SK-N-SH (cell line): ENCODE results near the gene IL1RAP. TPM values are rescaled to one million over a fixed set of nuclear protein-coding genes. Genes with fewer than 3 reads are reported as not detected.

Experiments
- CTCF ChIA-PET: fragments of 300-600, 350-600 bp; formaldehyde crosslinking; extraction: SDS; loops from one replicate; lab custom pipeline; 2021; lab: Yijun Ruan, JAX
- POLR2A ChIA-PET: fragments of 350-600 bp; sonication (Branson Sonifier 250); formaldehyde crosslinking; extraction: SDS; loops from one replicate; lab custom pipeline; 2020; ENCODE audit warnings: antibody characterized with exemption, inconsistent platforms; lab: Yijun Ruan, JAX
- DNase-seq: peaks from one replicate; pipeline ENCODE4 v3.0.0; 2012
- H2AFZ ChIP-seq: fragments of 200-600 bp; sonication (generic); 2 replicates; pipeline ENCODE4 v1.8.1; 2016; ENCODE audit warnings: antibody characterized with exemption, mild to moderate bottlenecking, low read depth
- H3F3A ChIP-seq: fragments of 200-600 bp; sonication (generic); replicated peaks from 2 replicates; pipeline ENCODE3; 2016; ENCODE audit warnings: antibody characterized with exemption, mild to moderate bottlenecking; ENCODE audit not compliant: insufficient read depth
- H3K27ac ChIP-seq, 2 experiments: fragments of 200-500 bp in 1 of 2; fragments of 200-600 bp in 1 of 2; sonication (Bioruptor generic) in 1 of 2; sonication (generic), shearing (Covaris generic) in 1 of 2; 2 replicates each; pipeline versions ENCODE4 v1.5.1 to v1.6.1; 2014 to 2016; ENCODE audit warnings: low read depth in 2 of 2, inconsistent platforms in 1 of 2, low read length in 1 of 2, mild to moderate bottlenecking in 1 of 2, mixed read lengths in 1 of 2
- H3K27me3 ChIP-seq: fragments of 200-600 bp; sonication (generic), shearing (Covaris generic); 2 replicates; pipeline ENCODE4 v1.6.1; 2016; ENCODE audit warnings: mixed run types; ENCODE audit not compliant: insufficient read depth
- H3K36me3 ChIP-seq, 2 experiments: fragments of 200-500 bp in 1 of 2; fragments of 200-600 bp in 1 of 2; sonication (Bioruptor generic) in 1 of 2; sonication (generic) in 1 of 2; replicated peaks in 1 of 2; 2 replicates each; pipeline versions ENCODE3 to v1.5.1; 2014 to 2016; ENCODE audit warnings: low read length in 1 of 2, mild to moderate bottlenecking in 1 of 2; ENCODE audit not compliant: insufficient read depth in 2 of 2, control insufficient read depth in 1 of 2
- H3K4me1 ChIP-seq, 2 experiments: fragments of 200-500 bp in 1 of 2; fragments of 200-600 bp in 1 of 2; sonication (Bioruptor generic) in 1 of 2; sonication (generic), shearing (Covaris generic) in 1 of 2; 2 replicates each; pipeline versions ENCODE4 v1.5.1 to v1.6.1; 2014 to 2016; ENCODE audit warnings: low read depth in 1 of 2, low read length in 1 of 2, mixed run types in 1 of 2; ENCODE audit not compliant: insufficient read depth in 2 of 2, control insufficient read depth in 1 of 2
- H3K4me2 ChIP-seq: fragments of 200-600 bp; sonication (generic), shearing (Covaris generic); 2 replicates; pipeline ENCODE4 v1.6.1; 2017; ENCODE audit warnings: mixed run types
- H3K4me3 ChIP-seq, 2 experiments: fragments of 200-500 bp in 1 of 2; fragments of 200-600 bp in 1 of 2; sonication (Bioruptor generic) in 1 of 2; sonication (generic), shearing (Covaris generic) in 1 of 2; 2 replicates each; pipeline versions ENCODE4 v1.5.1 to v1.8.1; 2014 to 2016; ENCODE audit warnings: low read depth in 2 of 2, inconsistent platforms in 1 of 2, low read length in 1 of 2, mild to moderate bottlenecking in 1 of 2, mixed read lengths in 1 of 2, moderate library complexity in 1 of 2
- H3K79me2 ChIP-seq: fragments of 200-600 bp; sonication (generic); 2 replicates; pipeline ENCODE4 v1.8.1; 2017; ENCODE audit warnings: mild to moderate bottlenecking; ENCODE audit not compliant: insufficient read depth
- H3K9ac ChIP-seq: fragments of 200-600 bp; sonication (generic); 2 replicates; pipeline ENCODE4 v1.6.1; 2017; ENCODE audit warnings: mixed run types
- H3K9me2 ChIP-seq: fragments of 200-600 bp; sonication (generic); 2 replicates; pipeline ENCODE4 v1.6.1; 2017; ENCODE audit warnings: mixed run types
- H3K9me3 ChIP-seq: fragments of 200-600 bp; sonication (generic); 2 replicates; pipeline ENCODE4 v1.6.1; 2017; ENCODE audit warnings: mixed run types, mild to moderate bottlenecking, moderate library complexity
- H4K20me1 ChIP-seq: fragments of 200-600 bp; sonication (generic); 2 replicates; pipeline ENCODE4 v1.6.1; 2017; ENCODE audit warnings: mild to moderate bottlenecking, mixed run types; ENCODE audit not compliant: insufficient read depth
- CHD2 ChIP-seq: fragments of 150-350 bp; IDR thresholded peaks from 2 replicates; pipeline ENCODE4 v1.6.1; 2018; ENCODE audit warnings: low read length; ENCODE audit not compliant: partially characterized antibody
- EP300 ChIP-seq, 2 experiments: IDR thresholded peaks; 2 replicates each; pipeline versions ENCODE4 v1.4.0 to v1.6.1; 2012; ENCODE audit warnings: borderline replicate concordance in 1 of 2, low read depth in 1 of 2, low read length in 1 of 2
- FOSL2 ChIP-seq: IDR thresholded peaks from 2 replicates; pipeline ENCODE4 v1.4.0; 2012; ENCODE audit warnings: low read depth, mild to moderate bottlenecking, moderate library complexity, borderline replicate concordance
- FOXM1 ChIP-seq: IDR thresholded peaks from 2 replicates; pipeline ENCODE4 v1.4.0; 2012; ENCODE audit warnings: low read depth, mild to moderate bottlenecking
- GATA2 ChIP-seq: sonication (generic); formaldehyde crosslinking; IDR thresholded peaks from 2 replicates; pipeline ENCODE4 v1.5.0; 2020; ENCODE audit warnings: mild to moderate bottlenecking, missing genetic modification reagents
- JUND ChIP-seq: IDR thresholded peaks from 2 replicates; pipeline ENCODE4 v1.4.0; 2012
- NFIC ChIP-seq: IDR thresholded peaks from 2 replicates; pipeline ENCODE4 v1.4.0; 2012; ENCODE audit warnings: borderline replicate concordance
- POLR2AphosphoS5 ChIP-seq: IDR thresholded peaks from 2 replicates; pipeline ENCODE4 v1.6.1; 2012; ENCODE audit warnings: low read depth, low read length
- RFX5 ChIP-seq: IDR thresholded peaks from 2 replicates; pipeline ENCODE4 v1.6.1; 2012; ENCODE audit warnings: mild to moderate bottlenecking, improper control_type of control experiment, low read length
- RXRA ChIP-seq: IDR thresholded peaks from 2 replicates; pipeline ENCODE4 v1.4.0; 2012; ENCODE audit warnings: low read depth, mild to moderate bottlenecking, borderline replicate concordance
- SIN3A ChIP-seq: IDR thresholded peaks from 2 replicates; pipeline ENCODE4 v1.6.1; 2012; ENCODE audit warnings: low read depth, mild to moderate bottlenecking, low read length, moderate library complexity, borderline replicate concordance
- TAF1 ChIP-seq: IDR thresholded peaks from 2 replicates; pipeline ENCODE4 v1.6.1; 2012; ENCODE audit warnings: low read depth, mild to moderate bottlenecking, low read length, moderate library complexity, borderline replicate concordance
- TCF12 ChIP-seq: IDR thresholded peaks from 2 replicates; pipeline ENCODE4 v1.4.0; 2012
- TEAD4 ChIP-seq: IDR thresholded peaks from 2 replicates; pipeline ENCODE4 v1.4.0; 2012; ENCODE audit warnings: mild to moderate bottlenecking, borderline replicate concordance; ENCODE audit not compliant: insufficient read depth
- WGBS: methylation state at CpG from one replicate; pipeline ENCODE4 v1.1.6; 2017; ENCODE audit warnings: low lambda C conversion rate; 5-methylcytosine and 5-hydroxymethylcytosine counted together
- polyA plus RNA-seq, 3 experiments: library from polyadenylated mRNA; depleted of rRNA; stranded (reverse); fragments of >200 nt; gene quantifications; 2 replicates each; pipeline ENCODE4 v1.2.3, GENCODE V29; 2012
- TF ChIP-seq, protein P1 (sequence below): IDR thresholded peaks from 2 replicates; pipeline ENCODE4 v1.4.0; 2012; ENCODE audit warnings: low read depth, borderline replicate concordance
- TF ChIP-seq, protein P2 (sequence below): fragments of 150-350 bp; IDR thresholded peaks from 2 replicates; pipeline ENCODE4 v1.6.1; 2017; ENCODE audit warnings: antibody characterized with exemption, low read length, low read depth, borderline replicate concordance
- TF ChIP-seq, protein P3 (sequence below): IDR thresholded peaks from 2 replicates; pipeline ENCODE4; 2012
- TF ChIP-seq, protein P4 (sequence below): IDR thresholded peaks from 2 replicates; pipeline ENCODE4 v1.4.0; 2012; ENCODE audit warnings: low read depth, borderline replicate concordance
- TF ChIP-seq, protein P5 (sequence below): fragments of 150-350 bp; IDR thresholded peaks from 2 replicates; pipeline ENCODE4 v1.6.1; 2016; ENCODE audit warnings: mild to moderate bottlenecking, low read depth, low read length

The IL1RAP gene
- polyA plus RNA-seq, 1 of the 3 experiments (the other 2 are of a cell fraction): 7.6 TPM

DNA sequence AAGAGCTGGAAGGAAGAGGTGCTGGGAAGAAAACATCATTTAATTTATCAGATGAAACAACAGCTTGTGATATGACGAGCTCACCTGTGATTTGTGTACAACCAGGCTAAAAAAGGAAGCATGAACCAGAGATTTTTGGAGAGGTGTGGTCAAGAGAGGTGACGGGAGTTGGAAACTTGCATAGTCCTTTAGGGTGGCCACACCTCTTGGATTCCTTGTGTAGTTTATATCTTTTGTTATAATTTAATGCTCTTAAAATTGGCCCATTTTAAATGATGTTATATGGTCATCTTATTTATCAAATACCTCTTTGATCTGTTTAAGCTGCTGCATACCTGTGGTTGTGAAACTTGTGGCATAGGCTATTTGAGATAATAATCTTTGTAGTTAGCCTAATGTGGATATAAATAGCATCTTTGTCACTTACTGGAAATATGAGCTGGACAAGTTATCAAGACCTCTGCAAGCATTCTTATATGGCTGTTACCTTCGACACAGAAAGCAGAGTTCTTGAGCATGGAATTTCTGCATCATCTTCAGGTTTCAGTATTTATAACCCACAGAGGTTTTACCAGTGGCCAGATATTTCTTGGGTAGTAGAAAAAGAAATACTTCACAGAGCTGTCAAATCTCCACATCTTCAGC lies 49.1 kb downstream of the IL1RAP start:
- CTCF ChIA-PET: no interaction called here
- no peak for DNase-seq

DNA sequence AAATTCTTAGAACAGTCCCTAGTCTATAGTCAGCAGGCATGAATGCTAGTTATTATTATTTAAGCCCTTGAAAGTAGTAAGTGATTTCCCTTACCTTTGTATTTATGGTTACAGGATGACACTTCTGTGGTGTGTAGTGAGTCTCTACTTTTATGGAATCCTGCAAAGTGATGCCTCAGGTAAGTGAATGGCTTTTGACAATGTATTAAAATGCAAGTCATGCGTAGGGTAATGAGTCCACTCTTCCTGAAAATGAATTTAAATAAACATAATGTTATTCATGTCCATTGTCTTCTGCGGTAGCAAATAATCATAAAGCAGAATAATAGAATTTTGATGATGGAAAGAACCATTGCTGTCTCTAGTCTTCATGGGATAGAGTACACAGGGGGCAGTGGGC lies 50.3 kb downstream of the IL1RAP start:
- H3K4me3 ChIP-seq: no peak overlapping the region
- no peaks in the 10 kb centered on the region for H3K36me3 ChIP-seq
- no peak for DNase-seq
- H3K27ac ChIP-seq: no peak overlapping the region
- 0 out of 2 replicates have a peak, but pooled peaks cover 4% of the 10 kb centered on the region for H3K9me3 ChIP-seq
- POLR2A ChIA-PET: no interaction called here
- peaks cover 0 to 27% of the 10 kb centered on the region in 2 experiments; a peak in 1 of 4 replicates for H3K4me1 ChIP-seq
- H3K27me3 ChIP-seq: no peaks in the 10 kb centered on the region
- H2AFZ ChIP-seq: no peak overlapping the region
- H4K20me1 ChIP-seq: no peaks in the 10 kb centered on the region
- CTCF ChIA-PET: no interaction called here
- WGBS: 83% methylated on average over 2 of the region's 2 CpGs
- no peaks in the 10 kb centered on the region for H3K9me2 ChIP-seq
- no peak overlapping the region for H3K4me2 ChIP-seq
- H3K79me2 ChIP-seq: no peaks in the 10 kb centered on the region
- H3K9ac ChIP-seq: no peak overlapping the region
- H3F3A ChIP-seq: peaks cover 10% of the 10 kb centered on the region
- TF ChIP-seq RXRA: no peak
- TF ChIP-seq, protein P1, sequence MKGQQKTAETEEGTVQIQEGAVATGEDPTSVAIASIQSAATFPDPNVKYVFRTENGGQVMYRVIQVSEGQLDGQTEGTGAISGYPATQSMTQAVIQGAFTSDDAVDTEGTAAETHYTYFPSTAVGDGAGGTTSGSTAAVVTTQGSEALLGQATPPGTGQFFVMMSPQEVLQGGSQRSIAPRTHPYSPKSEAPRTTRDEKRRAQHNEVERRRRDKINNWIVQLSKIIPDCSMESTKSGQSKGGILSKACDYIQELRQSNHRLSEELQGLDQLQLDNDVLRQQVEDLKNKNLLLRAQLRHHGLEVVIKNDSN: no peak
- TF ChIP-seq JUND: no peak
- TF ChIP-seq TEAD4: no peak
- TF ChIP-seq FOXM1: no peak
- TF ChIP-seq, protein P2, sequence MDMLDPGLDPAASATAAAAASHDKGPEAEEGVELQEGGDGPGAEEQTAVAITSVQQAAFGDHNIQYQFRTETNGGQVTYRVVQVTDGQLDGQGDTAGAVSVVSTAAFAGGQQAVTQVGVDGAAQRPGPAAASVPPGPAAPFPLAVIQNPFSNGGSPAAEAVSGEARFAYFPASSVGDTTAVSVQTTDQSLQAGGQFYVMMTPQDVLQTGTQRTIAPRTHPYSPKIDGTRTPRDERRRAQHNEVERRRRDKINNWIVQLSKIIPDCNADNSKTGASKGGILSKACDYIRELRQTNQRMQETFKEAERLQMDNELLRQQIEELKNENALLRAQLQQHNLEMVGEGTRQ: no peak
- TF ChIP-seq SIN3A: no peak
- TF ChIP-seq CHD2: no peak
- TF ChIP-seq POLR2AphosphoS5: no peak
- TF ChIP-seq, protein P3, sequence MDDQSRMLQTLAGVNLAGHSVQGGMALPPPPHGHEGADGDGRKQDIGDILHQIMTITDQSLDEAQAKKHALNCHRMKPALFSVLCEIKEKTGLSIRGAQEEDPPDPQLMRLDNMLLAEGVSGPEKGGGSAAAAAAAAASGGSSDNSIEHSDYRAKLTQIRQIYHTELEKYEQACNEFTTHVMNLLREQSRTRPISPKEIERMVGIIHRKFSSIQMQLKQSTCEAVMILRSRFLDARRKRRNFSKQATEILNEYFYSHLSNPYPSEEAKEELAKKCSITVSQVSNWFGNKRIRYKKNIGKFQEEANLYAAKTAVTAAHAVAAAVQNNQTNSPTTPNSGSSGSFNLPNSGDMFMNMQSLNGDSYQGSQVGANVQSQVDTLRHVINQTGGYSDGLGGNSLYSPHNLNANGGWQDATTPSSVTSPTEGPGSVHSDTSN: no peak
- no peak for TF ChIP-seq GATA2 (CRISPR knock-in tag)
- TF ChIP-seq, protein P4, sequence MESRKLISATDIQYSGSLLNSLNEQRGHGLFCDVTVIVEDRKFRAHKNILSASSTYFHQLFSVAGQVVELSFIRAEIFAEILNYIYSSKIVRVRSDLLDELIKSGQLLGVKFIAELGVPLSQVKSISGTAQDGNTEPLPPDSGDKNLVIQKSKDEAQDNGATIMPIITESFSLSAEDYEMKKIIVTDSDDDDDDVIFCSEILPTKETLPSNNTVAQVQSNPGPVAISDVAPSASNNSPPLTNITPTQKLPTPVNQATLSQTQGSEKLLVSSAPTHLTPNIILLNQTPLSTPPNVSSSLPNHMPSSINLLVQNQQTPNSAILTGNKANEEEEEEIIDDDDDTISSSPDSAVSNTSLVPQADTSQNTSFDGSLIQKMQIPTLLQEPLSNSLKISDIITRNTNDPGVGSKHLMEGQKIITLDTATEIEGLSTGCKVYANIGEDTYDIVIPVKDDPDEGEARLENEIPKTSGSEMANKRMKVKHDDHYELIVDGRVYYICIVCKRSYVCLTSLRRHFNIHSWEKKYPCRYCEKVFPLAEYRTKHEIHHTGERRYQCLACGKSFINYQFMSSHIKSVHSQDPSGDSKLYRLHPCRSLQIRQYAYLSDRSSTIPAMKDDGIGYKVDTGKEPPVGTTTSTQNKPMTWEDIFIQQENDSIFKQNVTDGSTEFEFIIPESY: no peak
- no peak for TF ChIP-seq EP300 (IDR thresholded peaks at IDR 0.05; ENCODE audit: borderline replicate concordance in 1 of 2, low read depth in 1 of 2, low read length in 1 of 2)
- TF ChIP-seq FOSL2: no peak
- no peak for TF ChIP-seq RFX5

More for the DNA sequence above, 49.1 kb downstream of the IL1RAP start:
- H3K9me2 ChIP-seq: no peaks in the 10 kb centered on the region
- no peaks in the 10 kb centered on the region for H3K79me2 ChIP-seq
- peaks cover 0 to 22% of the 10 kb centered on the region in 2 experiments; a peak in 1 of 4 replicates for H3K4me1 ChIP-seq
- TF ChIP-seq RFX5 (no peak), TCF12 (no peak), TAF1 (no peak), NFIC (no peak)
- TF ChIP-seq, protein P5, sequence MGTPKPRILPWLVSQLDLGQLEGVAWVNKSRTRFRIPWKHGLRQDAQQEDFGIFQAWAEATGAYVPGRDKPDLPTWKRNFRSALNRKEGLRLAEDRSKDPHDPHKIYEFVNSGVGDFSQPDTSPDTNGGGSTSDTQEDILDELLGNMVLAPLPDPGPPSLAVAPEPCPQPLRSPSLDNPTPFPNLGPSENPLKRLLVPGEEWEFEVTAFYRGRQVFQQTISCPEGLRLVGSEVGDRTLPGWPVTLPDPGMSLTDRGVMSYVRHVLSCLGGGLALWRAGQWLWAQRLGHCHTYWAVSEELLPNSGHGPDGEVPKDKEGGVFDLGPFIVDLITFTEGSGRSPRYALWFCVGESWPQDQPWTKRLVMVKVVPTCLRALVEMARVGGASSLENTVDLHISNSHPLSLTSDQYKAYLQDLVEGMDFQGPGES: no peak
- TF ChIP-seq, protein P1: no peak
- no peak overlapping the region for H2AFZ ChIP-seq
- no peaks in the 10 kb centered on the region for H3K27me3 ChIP-seq
- no peak overlapping the region for H3K4me2 ChIP-seq
- 0 out of 2 replicates have a peak, but pooled peaks cover 8% of the 10 kb centered on the region for H3K9me3 ChIP-seq
- no peaks in the 10 kb centered on the region for H4K20me1 ChIP-seq
- 71% methylated on average over 3 of the region's 3 CpGs for WGBS
- POLR2A ChIA-PET: no interaction called here
- no peaks in the 10 kb centered on the region for H3K36me3 ChIP-seq
- no peak overlapping the region for H3K27ac ChIP-seq
- no peak overlapping the region for H3K4me3 ChIP-seq
- H3K9ac ChIP-seq: no peak overlapping the region
- peaks cover 10% of the 10 kb centered on the region for H3F3A ChIP-seq
